ENCODE results near the gene SSRP1.

DNA sequence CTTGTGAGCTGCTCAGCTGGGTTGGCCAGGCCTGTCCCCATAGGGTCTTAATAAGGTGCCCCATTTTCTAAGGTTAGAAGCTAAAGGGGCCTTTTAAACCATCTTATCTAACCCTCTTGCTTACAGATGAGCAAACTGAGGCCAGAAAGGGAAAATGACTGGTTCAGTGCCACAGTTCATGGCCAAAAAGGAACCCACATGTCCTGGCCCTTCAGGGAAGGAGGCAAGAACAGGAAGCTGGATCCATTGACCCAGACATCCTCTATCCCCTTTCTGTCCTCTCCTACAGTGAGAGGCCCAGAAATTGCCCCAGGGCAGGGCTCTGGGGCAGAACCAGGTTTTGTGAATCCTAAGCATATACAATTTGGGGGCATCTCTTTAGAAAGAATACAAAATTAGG, 35.2 kb upstream of the SSRP1 start:
- TF ChIP-seq, protein P1, sequence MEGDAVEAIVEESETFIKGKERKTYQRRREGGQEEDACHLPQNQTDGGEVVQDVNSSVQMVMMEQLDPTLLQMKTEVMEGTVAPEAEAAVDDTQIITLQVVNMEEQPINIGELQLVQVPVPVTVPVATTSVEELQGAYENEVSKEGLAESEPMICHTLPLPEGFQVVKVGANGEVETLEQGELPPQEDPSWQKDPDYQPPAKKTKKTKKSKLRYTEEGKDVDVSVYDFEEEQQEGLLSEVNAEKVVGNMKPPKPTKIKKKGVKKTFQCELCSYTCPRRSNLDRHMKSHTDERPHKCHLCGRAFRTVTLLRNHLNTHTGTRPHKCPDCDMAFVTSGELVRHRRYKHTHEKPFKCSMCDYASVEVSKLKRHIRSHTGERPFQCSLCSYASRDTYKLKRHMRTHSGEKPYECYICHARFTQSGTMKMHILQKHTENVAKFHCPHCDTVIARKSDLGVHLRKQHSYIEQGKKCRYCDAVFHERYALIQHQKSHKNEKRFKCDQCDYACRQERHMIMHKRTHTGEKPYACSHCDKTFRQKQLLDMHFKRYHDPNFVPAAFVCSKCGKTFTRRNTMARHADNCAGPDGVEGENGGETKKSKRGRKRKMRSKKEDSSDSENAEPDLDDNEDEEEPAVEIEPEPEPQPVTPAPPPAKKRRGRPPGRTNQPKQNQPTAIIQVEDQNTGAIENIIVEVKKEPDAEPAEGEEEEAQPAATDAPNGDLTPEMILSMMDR (IDR thresholded peaks at IDR 0.05): no peak
- no peak for TF ChIP-seq POLR2AphosphoS5 (IDR thresholded peaks at IDR 0.05; ENCODE audit: insufficient read depth in 1 of 2, low read depth in 1 of 2)
- no peak for TF ChIP-seq POLR2A (IDR thresholded peaks at IDR 0.05)
